ENCODE results near the gene TMEM91. TPM values are rescaled to one million over a fixed set of nuclear protein-coding genes. Genes with fewer than 3 reads are reported as not detected.

TMEM91 gene
- total and polyA plus RNA-seq, 2 of the 4 experiments (the other 2 are of a cell fraction), result 1.4 to 4.8 TPM

- in situ Hi-C loops (cut with MboI; ENCODE audit: low sequenced_read_pairs), result no loop called here
- 18% methylated on average over 4 of the region's 6 CpGs; no CpG with 5 or more reads in 1 of the 2 experiments for WGBS, 2 experiments (ENCODE audit: extremely low coverage in 2 of 2, insufficient read length in 1 of 2)
- intact Hi-C loops (cut with micrococcal nuclease), result no loop called here
- Histone ChIP-seq H2AFZ (replicated peaks; ENCODE audit: low read length, poor library complexity) (peak overlapping the region; percentile 64), H2BK20ac (ENCODE audit: low read depth, low read length) (peak overlapping the region; percentile 80), H3K56ac (ENCODE audit: extremely low read depth, insufficient read depth, low read length) (peak overlapping the region; percentile 5), H3K36me3 (ENCODE audit: control insufficient read depth, insufficient read depth, low read length) (no peaks in the 10 kb centered on the region), H2BK120ac (ENCODE audit: low read depth, low read length) (peak overlapping the region; percentile 93), H3K23ac (ENCODE audit: low read depth, low read length) (peak overlapping the region; percentile 86), H4K5ac (ENCODE audit: low read depth, low read length) (peak overlapping the region; percentile 87), H2AK5ac (ENCODE audit: low read depth, low read length) (peak overlapping the region; percentile 95), H3K9me3 (ENCODE audit: control insufficient read depth, insufficient read depth, low read length) (no peaks in the 10 kb centered on the region), H4K91ac (ENCODE audit: insufficient read depth, low read depth, low read length) (peak overlapping the region; percentile 94), H3K4ac (ENCODE audit: low read depth, low read length) (peak overlapping the region; percentile 91), H2BK5ac (ENCODE audit: low read depth, low read length, poor library complexity, severe bottlenecking) (peak overlapping the region; percentile 98), H2BK15ac (ENCODE audit: low read depth, low read length) (peak overlapping the region; percentile 72; the same call in 2 of the 3 replicates), H3K27ac (ENCODE audit: insufficient read depth, low read length) (peak overlapping the region; percentile 96), H3K9me1 (ENCODE audit: insufficient read depth, low read length) (peaks cover 7% of the 10 kb centered on the region; the same call in 1 of the 2 replicates), H3K4me3 (ENCODE audit: insufficient read depth, low read depth, low read length) (no peak overlapping the region), H3K4me2 (ENCODE audit: low read depth, low read length) (peak overlapping the region; percentile 24), H3K4me1 (ENCODE audit: control insufficient read depth, insufficient read depth, low read length) (peaks cover 16% of the 10 kb centered on the region), H3K14ac (replicated peaks; ENCODE audit: low read depth, low read length) (peak overlapping the region; percentile 76), H3K79me1 (ENCODE audit: low read depth in 1 of 2, low read length in 2 of 2) (peaks cover 30 to 50% of the 10 kb centered on the region in 2 experiments), H3K9ac (ENCODE audit: low read depth, low read length) (peak overlapping the region; percentile 33), H3K18ac (ENCODE audit: low read depth, low read length) (peak overlapping the region; percentile 84), H3K27me3 (ENCODE audit: control insufficient read depth, insufficient read depth, low read length) (no peaks in the 10 kb centered on the region), H4K8ac (ENCODE audit: low read depth in 2 of 2, low read length in 2 of 2) (peak overlapping the region; percentile 46 to 88; a peak in 3 of 4 replicates), H4K20me1 (ENCODE audit: insufficient read depth, low read length) (no peaks in the 10 kb centered on the region), H2AK9ac (replicated peaks; ENCODE audit: low read depth, low read length, poor library complexity) (peak overlapping the region; percentile 70)
- POLR2A ChIA-PET (ENCODE audit: unreplicated experiment), result interaction anchor here (0.7 kb wide), 1 partner anchor 36 kb away, joined by 4 read pairs; no protein-coding TSS in a partner anchor
- DNase-seq, result peak; percentile 96
- peak; percentile 51 for ATAC-seq (ENCODE audit: low read depth)
- dilution Hi-C loops (cut with HindIII; ENCODE audit: low sequenced_read_pairs, unreplicated experiment), result no loop called here
- CTCF ChIA-PET, result no interaction called here
- BruUV-seq (replicated peaks), result no TSS peak
- TF ChIP-seq NFE2L2 (IDR thresholded peaks at IDR 0.05; ENCODE audit: low read depth, low read length) (peak; percentile 80), FOS (IDR thresholded peaks at IDR 0.05; ENCODE audit: low read depth, low read length) (peak; percentile 63; the same call in 1 of the 2 replicates), POLR2A (IDR thresholded peaks at IDR 0.05; ENCODE audit: low read depth, low read length) (0 out of 2 replicates have a peak, but pooled peaks have one; percentile 21), CEBPB (IDR thresholded peaks at IDR 0.05; ENCODE audit: low read depth, low read length) (no peak), RFX5 (IDR thresholded peaks at IDR 0.05; ENCODE audit: low read depth, low read length) (no peak)
- TF ChIP-seq, protein P1, sequence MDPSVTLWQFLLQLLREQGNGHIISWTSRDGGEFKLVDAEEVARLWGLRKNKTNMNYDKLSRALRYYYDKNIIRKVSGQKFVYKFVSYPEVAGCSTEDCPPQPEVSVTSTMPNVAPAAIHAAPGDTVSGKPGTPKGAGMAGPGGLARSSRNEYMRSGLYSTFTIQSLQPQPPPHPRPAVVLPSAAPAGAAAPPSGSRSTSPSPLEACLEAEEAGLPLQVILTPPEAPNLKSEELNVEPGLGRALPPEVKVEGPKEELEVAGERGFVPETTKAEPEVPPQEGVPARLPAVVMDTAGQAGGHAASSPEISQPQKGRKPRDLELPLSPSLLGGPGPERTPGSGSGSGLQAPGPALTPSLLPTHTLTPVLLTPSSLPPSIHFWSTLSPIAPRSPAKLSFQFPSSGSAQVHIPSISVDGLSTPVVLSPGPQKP (IDR thresholded peaks at IDR 0.05; ENCODE audit: borderline replicate concordance, low read depth, low read length), result no peak
These were observed 8.5 kb upstream of the TMEM91 start for GRCh38 chr19:41367848-41368301.
